Stimulated activated CD4-positive, alpha-beta T cell treated with anti-CD3 and anti-CD28 coated beads, Interleukin-2, amount 100 ng/mL, for 4 hours (primary cell): ENCODE data around the gene PPP1R3A.

Experiments used
- DNase-seq: peaks from one replicate; pipeline ENCODE4 v3.0.0-alpha.2; 2020; ENCODE audit warnings: low read depth

The PPP1R3A gene

DNA sequence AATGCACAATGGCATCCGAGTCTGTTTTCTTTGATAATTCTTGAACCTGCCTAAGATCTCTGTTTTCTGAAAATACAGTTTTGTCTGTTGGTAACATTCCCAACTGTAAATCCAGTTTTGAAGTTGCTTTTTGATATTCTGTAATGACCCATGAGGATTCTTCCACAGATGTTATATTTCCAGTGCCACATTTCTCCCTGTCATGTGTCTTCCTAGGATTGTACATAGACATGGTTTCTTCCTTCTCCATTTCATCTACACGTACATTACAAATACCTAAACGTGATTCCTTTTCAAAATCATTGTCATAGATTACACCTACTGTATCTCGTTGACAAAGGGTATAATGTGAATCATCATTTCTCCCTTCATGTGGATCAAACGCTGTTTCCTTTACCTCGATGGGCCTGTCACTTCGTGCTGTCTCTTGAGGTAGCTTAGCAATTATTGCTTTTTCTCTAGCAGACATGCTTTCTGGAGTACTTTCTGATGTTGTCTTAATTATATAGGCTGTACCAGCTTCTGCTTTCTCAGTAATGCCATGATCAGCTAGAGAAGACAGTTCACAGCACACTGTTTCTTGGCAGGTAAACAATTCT is 40.3 kb downstream of the PPP1R3A start:
- no peak for DNase-seq

DNA sequence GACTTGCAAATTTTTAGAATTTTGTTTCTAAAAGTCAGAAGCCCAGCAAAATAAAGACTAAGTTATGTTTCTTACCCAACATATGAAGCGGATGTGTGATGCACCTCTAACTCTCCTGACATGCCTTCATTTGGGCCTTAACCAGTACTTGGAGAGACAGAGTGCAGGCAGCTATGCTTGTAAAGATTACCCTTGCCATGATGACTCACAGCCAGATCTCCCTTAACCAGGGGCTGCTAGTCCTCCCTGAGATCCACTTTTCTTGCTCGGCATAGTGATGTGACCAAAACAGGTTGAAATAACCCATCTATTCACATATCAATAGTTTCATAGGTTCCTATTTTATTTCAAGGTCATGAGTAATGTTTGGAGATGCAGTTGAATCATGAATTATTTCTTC is 43.6 kb downstream of the PPP1R3A start:
- DNase-seq, result no peak

GRCh38 chr7:113873554-113874151 is 45.2 kb downstream of the PPP1R3A start:
- no peak for DNase-seq

DNA sequence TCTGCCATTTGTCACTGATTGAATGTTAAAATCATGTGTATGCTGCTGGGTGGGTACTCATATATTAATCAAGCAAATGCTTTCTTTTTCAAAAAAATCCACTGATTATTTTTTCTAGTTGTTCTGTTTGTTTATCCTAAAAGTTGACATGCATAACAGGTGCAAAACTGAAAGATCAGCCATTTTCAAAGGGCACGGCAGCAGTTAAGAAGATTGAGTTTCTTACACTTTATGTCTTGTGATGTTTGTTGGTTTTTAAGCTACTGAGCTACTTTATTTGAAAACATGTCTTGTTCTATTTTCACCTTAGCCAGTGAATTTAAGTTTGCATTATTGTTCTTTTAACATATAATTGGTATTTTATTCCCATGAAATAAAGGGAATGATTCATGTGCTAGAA is 45.8 kb downstream of the PPP1R3A start:
- DNase-seq, result no peak

DNA sequence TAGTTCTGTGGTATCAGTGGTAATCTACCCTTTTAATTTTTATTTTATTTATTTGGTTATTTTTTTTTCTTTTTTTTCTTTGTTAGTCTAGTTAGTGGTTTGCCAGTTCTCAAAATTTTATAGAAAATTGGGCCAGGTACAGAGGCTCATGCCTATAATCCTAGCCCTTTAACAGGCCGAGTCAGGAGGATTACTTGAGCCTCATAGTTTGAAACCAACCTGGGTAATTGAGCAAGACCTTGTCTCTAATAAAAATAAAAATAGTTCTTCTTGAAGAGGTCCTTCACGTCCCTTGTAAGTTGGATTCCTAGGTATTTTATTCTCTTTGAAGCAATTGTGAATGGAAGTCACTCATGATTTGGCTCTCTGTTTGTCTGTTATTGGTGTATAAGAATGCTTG is 51.5 kb downstream of the PPP1R3A start:
- no peak for DNase-seq

GRCh38 chr7:113856010-113856409 is 62.8 kb downstream of the PPP1R3A start:
- no peak for DNase-seq

DNA sequence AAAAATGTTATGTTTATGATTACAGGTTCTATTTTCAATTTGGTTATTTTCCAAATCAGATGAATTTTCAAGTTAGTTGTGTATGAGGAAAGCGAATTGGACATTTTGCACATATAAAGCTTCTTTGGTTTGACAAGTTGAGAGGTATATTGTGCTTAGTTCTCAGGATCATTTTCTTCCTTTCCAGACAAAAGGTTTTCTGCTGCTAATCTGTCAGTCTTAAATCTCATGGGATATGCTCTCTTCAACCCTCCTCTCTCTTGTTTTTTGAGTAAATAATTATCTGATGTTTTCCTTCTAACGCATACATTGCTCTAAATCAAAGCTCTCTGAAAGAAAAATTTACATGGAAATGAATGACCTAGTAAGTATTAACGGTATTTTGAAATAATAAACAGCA is 77.9 kb downstream of the PPP1R3A start:
- DNase-seq, result no peak

DNA sequence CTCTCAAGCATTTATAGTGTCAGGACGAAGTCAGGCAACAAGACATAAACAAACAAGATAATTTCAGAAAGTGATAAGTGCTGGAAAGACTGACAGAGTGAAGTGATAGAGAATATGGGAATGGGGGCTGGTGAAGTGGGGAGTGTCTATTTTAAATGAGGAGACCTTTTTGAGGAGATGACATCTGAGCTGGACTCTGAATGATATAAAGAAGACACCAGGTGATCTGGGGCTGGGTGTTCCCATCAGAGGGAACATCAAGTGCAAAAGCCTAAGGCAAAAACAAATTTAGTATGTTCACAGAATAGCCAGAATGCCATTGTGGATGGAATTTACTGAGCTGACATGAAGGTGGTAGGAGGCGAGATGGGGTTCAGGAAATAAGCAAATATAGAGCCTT is 83.4 kb downstream of the PPP1R3A start:
- DNase-seq, result no peak

- no peak for DNase-seq
Observed at GRCh38 chr7:113832196-113832745, 86.5 kb downstream of the PPP1R3A start.

DNA sequence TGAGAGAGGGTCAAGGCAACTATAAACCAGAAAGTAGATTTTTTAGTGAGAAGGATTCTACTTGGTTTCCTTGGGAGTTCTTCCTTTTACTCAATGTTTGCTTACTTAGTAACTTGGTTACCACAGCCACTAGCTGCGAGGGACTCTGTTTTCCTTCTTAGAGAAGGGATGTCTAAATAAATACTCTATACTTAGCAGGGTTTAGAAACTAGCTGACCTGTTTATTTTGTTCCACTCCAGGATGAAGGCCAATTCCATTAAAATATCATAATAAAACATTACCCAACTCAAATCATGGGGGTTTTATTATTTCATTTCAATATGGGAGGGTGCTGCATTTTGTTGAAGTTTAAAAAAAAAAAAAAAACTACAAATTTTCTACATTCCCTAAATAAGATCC is 87.3 kb downstream of the PPP1R3A start:
- no peak for DNase-seq

- DNase-seq, result no peak
Observed at GRCh38 chr7:113828581-113828980, 90.2 kb downstream of the PPP1R3A start.
